Measurements from ENCODE around the gene LEMD3.

Gene LEMD3

DNA sequence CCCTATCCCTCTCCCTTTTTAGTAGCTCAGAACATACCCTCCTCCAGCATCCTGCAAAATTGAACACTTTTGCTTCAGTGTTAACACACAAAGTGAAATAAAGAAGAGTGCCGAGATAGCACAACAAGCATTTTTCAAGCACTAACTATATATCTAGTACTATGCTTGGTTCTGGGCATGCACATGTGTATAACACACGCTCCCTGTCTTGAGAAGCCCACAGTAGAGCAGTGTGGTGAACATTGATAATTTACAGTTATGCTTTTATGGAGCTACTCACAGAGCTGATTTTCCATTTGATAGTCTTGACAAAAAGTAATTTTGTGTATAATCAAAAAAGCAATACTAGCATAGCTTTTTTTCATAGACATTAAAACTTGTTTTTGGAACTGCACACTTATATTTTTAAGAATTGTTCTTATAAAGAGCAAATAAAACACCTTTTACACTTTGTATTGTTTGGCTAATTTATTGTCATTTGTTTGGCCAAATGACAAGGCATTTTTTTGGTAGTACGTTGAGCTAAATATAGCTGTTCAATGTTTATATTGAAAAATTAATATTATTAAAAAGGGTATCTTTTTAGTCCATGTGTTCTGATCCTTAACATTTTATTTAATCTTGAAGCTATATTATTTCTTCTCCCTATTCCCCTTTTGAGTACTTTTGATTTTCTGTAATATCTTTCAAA is 39.7 kb downstream of the LEMD3 start:
- DNase-seq (ENCODE audit: low spot score) = no peak

DNA sequence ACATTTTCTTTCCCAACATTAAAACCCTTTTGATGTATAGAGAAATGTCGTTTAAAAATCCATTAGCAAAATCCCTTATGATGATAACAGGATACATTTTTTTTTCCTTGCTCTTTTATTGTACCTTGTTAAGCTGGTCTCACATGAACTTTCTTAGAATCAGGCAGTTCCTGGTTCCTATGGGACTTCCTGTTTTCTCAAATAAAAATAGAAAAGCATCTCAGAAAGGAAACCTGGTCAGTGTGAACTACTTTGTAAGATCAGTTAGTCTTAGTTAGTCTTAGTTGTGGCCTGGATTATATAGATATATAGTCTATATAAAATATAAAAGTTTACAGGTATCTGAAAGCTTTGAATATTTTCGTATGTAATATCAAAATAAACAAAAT is 40.3 kb downstream of the LEMD3 start:
- DNase-seq (ENCODE audit: low spot score) = no peak

DNA sequence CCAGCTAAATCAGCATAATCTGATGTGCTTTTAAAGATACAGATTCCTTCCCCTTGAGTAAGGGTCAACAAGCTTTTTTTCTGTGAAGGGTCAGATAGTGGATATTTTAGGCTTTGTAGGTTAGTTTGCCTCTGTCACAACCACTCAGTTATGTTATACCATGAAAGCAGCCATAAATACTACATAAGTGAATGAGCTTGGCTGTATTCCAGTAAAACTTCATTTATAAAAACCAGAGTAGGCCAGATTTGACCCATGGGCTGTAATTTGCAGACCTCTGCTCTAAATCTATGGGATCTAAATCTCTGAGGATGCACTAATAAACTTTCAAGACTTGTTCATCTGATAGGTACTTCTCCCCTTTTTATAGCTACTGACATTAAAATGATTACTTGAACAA is 47.7 kb downstream of the LEMD3 start:
- DNase-seq (ENCODE audit: low spot score) = no peak

DNA sequence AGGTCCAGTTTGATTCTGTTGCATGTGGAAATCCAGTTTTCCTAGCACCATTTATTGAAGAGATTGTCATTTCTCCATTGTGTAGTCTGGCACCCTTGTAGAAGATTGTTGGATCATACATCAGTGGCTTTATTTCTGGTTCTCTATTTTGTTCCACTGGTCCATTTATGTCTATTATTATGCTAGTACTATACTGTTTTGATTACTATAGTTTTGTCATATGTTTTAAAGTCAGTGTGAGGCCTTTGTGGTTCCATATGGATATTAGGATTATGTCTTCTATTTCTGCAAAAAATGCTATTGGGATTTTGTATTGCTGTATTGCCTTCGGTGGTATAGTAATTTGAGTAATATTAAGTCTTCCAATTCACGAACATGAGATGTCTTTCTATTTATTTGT is 51.4 kb downstream of the LEMD3 start:
- no peak for DNase-seq (ENCODE audit: low spot score)

DNA sequence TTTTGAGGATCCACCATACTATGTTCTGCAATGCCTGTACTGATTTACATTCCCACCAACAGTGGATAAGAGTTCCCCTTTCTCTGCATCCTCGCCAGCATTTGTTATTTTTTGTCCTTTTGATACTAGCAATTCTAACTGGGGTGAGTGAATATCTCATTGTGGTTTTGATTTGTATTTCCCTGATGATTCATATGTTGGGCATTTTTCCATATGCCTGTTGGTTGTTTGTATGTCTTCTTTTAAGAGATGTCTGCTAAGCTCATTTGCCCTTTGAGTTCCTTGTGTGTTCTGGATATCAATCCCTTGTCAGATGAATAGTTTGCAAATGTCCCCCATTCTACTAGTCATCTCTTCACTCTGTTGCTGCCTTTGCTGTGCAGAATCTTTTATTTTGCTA is 60.1 kb downstream of the LEMD3 start:
- DNase-seq (ENCODE audit: low spot score) = no peak

DNA sequence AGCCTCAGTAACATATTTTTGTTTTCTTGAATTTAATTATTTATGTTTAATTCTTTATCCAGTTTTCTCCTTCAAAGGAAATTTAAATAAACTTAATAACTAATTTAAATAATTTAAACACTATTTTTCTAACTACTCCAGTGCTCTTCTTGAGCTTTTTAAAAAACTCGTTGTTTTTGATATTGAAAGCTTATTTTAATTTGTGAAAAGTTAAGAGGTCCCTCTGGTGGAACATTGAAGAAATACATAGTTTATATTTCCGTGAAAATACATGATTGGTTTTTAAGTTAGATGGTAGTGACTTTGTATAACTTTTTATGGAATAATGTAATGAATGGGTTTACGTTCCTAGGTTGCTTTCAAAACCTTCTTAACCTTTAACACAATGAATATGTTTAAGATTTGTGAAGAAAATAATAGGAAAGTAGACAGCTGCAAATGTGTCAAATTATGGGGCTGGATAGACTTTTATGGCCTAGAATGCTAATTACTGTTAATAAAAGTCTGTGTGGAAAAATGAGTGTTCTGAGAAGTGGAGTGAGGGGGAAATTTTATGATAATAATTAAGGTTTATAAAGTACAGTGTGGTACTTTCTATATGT is 63.2 kb downstream of the LEMD3 start:
- no peak for DNase-seq (ENCODE audit: low spot score)

DNA sequence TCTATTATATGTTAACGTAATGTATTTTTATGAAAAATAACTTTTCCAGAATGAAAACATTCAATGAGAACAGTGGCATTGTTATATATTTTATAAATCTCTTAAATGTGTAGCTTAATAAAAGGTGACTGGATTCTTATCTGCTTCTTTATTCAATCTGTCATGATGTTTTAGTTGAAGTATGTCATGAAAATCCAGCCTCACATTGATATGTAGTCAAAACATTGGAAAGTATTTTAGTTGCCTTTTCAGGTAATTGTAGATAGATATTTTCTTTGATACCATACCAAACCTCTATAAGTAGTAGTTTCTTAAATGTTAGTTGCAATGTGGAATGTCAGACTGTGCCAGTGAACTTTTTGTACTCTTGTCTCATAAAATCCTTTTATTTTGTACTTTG is 67.8 kb downstream of the LEMD3 start:
- DNase-seq (ENCODE audit: low spot score) = no peak

DNA sequence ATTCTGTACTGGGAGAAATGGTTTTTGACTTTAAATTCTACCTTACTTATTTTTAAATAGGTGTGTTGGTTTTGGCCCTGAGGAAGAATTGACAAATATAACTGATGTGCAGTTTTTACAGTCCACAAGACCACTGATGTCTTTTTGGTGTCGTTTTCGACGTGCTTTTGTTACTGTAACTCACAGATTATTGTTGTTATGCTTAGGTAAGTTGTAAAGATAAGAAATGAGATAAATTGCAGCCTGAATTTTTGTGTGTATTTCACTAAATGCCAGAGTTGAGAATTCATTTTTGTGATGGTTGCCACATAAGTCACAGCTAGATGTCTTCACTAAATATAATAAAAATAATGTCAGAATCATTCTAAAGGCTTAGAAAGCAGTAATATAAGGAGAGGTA is 69.2 kb downstream of the LEMD3 start:
- DNase-seq (ENCODE audit: low spot score) = no peak

DNA sequence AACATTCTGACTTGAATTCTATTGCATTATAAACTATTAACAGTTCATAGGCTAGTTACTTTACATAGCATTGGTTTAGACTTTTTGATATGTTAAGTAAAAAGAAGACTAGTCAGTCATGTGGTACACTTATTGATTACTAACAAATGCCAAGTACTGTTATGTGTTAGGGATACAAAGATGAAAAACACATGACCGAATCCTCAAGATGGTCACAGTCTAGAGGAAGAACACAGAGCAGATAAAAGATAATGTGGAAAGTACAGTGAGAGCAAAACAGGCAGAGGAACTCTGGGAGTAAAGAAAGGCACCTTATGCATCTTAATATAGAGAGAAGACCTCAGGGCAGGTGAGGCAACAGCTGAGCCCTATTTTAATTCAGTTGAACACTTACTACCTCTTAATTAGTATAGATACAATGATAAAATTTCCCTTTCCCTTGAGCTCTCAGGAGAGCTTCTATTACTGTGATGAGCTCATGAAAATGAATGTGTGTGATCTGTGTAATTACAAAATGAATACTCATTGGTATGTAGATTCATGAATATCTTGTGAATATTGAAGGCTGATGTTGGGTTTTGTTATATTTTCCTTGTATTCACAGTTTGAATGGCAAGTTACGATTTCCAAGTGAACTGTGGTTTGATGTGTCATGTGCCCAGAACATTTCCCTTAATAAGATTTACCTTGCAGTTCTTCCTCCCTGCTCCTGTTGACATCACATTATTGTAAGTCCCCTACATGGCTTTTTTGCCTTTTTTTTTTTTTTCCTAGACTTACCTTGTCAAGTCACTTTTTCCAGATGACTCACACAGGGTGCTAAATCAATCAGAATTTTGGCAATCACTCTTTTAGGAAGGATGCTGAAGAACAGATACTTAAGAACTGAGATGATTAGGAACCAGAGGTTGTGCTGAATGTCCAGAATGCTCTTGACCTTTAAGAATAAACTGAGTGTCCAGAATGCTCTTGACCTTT is 79.6 kb downstream of the LEMD3 start:
- no peak for DNase-seq (ENCODE audit: low spot score)

DNA sequence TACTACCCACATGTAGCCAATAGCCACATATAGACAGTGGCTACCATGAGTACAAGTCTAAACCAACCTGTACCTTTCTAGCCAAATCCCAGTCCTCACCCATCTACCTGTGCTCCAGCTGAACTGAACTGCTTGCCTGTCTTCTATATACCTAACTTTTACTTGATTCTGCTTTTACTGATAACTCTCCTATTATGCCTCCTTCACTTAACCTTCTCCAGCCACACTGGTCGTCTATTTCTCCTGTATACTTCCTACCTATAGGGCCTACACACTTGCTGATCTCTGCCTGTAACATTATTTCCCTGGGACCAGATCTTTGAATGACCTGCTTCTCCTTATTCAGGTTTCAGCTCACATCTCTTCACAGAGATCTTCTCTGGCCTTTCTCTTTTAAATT is 83.1 kb downstream of the LEMD3 start:
- no peak for DNase-seq (ENCODE audit: low spot score)

DNA sequence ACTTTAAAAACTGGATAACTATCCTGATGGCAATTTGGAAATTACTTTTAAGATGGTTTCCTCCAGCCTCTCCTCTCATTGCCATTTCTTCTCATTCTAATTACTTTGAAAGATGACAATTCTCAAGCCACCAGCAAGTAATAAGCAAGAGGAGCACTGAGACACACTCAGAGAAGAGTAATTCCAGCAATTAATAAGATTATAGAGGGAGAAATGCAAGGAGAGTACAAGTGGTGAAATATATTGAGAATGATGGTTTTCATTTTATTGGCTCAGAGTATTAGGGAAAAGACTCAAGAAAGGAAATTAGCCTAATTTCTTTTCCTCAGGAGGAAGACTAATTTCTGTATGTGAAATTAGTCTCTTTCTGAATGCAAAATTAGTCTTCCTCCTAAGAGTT is 88.6 kb downstream of the LEMD3 start:
- DNase-seq (ENCODE audit: low spot score) = no peak

DNA sequence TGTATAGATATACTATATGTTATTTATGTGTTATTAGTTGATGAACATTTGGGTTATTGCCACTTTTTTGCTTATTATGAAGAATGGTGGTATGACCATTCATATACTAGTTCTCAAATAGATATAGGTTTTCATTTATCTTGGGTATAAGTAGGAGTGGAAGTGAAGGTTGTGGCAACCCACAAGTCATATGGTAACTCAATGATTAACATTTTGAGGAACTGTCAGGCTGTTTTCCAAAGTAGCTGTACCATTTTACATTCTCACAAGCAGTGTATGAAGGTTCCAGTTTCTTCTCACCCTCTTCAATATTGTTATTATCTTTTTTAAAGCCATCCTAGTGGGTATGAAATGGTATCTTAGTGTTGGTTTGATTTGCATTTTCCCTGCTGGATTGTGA is 90.1 kb downstream of the LEMD3 start:
- no peak for DNase-seq (ENCODE audit: low spot score)

DNA sequence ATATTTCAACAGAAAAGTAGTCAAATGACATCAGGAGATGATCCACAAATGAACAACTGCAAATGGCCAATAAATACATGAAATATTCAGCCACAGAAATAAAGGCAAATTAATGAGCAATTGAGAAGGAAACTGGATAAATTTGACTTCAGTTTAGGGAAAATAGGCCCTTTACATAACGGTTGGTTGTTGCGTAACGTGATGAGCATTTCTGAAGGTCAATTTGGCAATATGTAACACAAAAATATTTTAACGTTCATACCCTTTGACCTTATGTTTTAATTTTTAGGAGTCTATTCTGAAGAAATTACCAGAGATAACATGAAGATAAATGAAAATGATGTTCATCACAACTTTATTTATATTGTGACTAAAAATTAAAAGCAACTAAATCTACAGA is 94.4 kb downstream of the LEMD3 start:
- no peak for DNase-seq (ENCODE audit: low spot score)

DNA sequence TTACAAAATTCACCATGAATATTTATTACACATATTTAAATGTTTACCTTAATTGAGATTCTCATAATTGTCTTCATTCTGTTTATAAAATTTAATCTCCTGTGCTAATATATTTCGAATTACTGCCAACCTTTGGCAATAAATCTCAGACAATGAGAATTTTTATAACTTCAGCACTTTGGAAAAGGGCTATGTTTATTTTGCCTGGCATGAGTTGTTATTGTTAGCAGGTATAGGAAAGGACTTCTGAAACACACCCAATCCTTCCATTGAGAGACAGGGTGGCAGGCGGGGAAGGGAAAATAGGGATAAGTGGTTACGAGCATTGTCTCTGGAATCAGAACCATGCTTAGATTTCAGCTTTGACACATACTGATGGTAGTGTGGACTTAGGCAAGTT is 97.0 kb downstream of the LEMD3 start:
- DNase-seq (ENCODE audit: low spot score) = no peak

DNA sequence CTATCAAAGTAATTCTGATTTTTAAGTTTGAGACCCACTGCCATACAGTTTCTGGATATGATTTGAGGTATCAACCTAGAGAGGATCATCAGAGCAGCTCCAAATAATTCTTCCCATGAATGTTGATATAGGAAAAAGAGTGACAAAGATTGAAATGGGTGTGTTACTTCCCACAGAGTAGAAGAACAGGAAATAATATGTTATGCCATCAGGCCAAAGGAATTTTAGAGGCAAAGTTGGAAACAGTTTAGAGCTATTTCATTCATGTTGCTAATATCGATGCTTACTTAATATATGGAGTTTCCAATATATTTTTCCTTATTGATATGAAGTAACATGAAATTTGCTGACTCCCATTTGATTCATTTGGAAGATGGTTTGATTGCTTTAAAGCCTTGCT is 100.2 kb downstream of the LEMD3 start:
- DNase-seq (ENCODE audit: low spot score) = no peak

DNA sequence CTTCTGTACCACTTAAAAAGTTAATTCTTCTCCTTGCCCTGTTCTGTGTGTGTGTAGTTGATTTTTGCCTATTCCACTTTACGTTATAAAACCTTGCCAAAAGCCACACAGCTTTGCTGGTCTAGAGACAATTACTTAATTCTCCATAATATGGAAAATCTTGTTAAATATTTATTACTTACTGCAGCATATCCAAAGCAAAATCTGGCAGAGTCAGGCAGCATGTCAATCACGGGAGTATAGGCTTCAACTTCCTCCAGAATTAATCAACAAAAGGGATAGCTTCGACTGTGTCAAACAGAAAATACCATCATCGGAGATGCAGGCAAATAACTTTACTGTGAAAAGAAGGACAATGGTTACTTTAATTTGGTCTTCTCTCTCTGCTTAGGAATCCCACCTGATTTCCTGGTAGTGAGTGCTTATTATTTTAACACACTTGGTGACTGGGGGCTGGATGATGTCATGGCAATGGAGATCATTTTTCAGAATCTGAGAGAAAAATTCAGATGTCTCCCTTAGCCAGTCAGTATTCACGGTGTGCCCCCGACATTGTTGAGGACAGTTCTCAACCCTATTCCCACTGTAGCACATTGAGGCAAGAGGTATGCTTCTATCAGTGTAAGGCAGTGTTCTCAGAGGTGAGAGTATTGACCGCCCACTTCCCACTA is 105.4 kb downstream of the LEMD3 start:
- no peak for DNase-seq (ENCODE audit: low spot score)

DNA sequence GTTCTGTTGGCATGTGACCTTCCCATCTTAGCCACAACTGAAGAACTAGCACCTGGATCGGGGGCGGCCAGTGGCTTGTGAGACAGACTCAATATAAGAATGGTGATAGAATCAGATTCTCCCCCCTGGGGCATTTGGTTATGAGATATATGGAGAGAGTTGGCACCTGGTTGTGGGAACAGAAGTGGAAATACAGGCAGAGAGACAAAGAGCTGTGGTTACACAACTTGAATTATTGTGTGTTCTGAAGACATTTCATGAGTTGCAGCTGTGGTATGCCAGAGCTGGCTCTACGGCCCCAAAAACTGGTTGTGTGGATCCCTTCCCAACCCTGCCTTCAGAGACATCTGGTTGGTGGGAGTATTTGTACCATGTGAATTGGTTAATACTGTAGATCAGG is 106.2 kb downstream of the LEMD3 start:
- peak; percentile 13 for DNase-seq (ENCODE audit: low spot score)

DNA sequence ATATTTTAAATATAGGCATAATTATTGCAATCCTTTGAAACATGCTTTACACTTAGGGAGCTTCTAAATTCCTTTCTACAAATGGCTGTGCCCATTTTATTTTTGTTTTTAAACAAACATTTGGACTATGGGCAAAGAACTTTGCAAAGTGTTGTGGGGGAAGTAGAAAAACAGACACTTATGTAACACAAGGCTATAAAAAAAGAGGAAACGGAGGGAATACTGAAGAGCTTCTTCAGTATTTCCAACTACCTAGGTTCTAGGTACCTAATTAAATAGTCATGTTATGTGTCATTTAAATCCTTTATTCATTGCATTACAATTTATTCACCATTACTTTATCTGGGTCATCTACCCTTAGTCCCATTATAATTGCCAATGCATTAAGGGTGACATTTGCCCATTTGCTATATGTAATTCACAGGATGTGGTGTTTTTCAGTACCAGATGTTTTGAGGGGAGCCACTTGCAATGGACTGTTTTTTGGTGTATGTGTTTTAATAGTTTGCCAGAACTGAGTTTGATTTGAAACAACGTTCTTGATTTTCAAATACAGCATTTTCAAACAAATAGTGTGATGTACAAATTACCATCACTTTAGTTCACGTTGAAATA is 107.6 kb downstream of the LEMD3 start:
- no peak for DNase-seq (ENCODE audit: low spot score)

DNA sequence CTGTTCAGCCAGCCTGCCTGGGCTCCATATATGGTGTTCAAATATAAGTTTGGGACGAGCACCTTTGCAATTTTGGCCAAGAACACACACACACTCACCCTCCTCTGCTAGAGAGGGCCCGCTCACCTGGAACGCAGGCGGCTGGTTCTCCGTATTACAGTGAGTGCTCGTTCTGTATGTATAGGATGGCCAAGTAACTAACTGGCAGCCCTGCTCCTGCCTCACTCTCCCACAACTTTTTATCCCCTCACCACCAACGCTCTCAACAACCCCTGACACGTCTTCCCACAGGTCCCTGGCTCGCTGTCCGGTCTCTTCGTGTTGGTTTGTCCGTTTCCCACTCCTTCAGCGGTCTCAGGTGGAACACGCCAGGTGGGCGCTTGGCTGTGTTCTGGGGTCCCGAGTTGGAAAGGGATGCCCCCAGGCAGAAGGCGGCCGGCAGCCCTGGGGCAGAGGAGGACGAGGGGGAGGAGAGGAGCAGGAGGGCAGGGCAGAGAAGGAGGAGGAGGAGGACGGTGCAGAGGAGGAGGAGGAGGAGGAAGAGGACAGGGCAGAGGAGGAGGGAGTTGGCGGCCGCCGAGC is 108.7 kb downstream of the LEMD3 start:
- DNase-seq (ENCODE audit: low spot score) = peak; percentile 4

DNA sequence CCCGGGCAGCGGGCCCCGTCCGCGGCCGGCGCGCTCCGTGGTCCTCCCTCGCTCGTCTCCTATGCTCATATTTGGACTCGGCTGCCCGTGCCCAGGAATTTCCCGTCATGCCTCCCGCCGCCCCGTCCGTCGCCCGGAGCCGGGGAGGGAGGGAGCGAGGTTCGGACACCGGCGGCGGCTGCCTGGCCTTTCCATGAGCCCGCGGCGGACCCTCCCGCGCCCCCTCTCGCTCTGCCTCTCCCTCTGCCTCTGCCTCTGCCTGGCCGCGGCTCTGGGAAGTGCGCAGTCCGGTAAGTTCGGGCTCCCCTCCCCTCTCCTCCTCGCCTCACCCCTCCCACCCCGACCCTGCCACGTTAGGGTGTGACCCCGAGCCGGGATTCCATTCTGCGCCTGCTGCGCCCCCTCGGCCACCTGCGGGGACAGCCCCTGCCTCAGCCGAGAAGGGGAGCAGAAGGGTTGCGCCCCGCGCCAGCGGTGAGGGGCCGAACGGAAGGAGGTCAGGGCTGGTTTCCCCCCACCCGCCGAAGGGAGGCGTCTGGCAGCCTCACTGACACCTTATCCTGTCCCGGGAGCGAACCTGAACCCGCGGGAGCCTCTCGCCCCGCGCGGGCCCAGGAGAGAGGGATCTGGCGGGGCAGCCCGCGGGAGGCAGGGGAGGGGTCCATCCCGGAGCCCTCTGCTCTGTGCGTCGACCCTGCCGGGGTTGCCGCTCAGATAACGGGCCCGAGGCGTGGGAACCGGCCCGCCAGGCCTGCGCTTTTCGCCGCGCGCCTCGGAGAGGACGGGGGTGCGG is 109.4 kb downstream of the LEMD3 start, which contains the start of gene MSRB3:
Gene MSRB3 (plus strand): TSS at position 108 of the 793 bp plus-strand sequence. CDS start 29,897 bp downstream, outside the sequence.
- DNase-seq (ENCODE audit: low spot score) = peak; percentile 69

Measured in Ammon's horn (tissue), 1 donor.